Thyroid gland (tissue), 4 donors: ENCODE data around the gene GRAMD1B. TPM values are rescaled to one million over a fixed set of nuclear protein-coding genes. Genes with fewer than 3 reads are reported as not detected.

Source experiments
- DNase-seq, 2 donors: peaks; one replicate each; pipeline ENCODE4 v3.0.0-alpha.2; 2019
- H3K27ac ChIP-seq, 3 donors: fragments of 200-600 bp; sonication (generic); 1 replicate in 2 of 3; 2 replicates in 1 of 3; pipeline ENCODE4 v1.5.1; 2016 to 2019; ENCODE audit warnings: mild to moderate bottlenecking in 1 of 3, moderate library complexity in 1 of 3
- H3K27me3 ChIP-seq: fragments of 200-600 bp; sonication (generic); one replicate; pipeline ENCODE4 v1.5.1; 2019
- H3K36me3 ChIP-seq, 2 donors: fragments of 200-600 bp; sonication (generic); one replicate each; pipeline ENCODE4 v1.5.1; 2016 to 2019
- H3K4me1 ChIP-seq, 2 donors: fragments of 200-600 bp; sonication (generic); one replicate each; pipeline ENCODE4 v1.5.1; 2017 to 2019
- H3K4me3 ChIP-seq, 3 donors: fragments of 200-600 bp; sonication (generic); replicated peaks in 1 of 3; 1 replicate in 2 of 3; 2 replicates in 1 of 3; pipeline ENCODE4 v1.5.1; 2016; ENCODE audit warnings: mild to moderate bottlenecking in 1 of 3
- H3K9me3 ChIP-seq: fragments of 200-600 bp; sonication (generic); one replicate; pipeline ENCODE4 v1.5.1; 2017
- CTCF ChIP-seq, 6 experiments: fragments of 200-600 bp in 3 of 6; fragments of 450-650 bp in 3 of 6; sonication (generic) in 3 of 6; IDR thresholded peaks; one replicate each; pipeline ENCODE4 v1.5.1; 2016 to 2019; ENCODE audit warnings: antibody characterized with exemption in 6 of 6, mild to moderate bottlenecking in 2 of 6, inconsistent platforms in 1 of 6, moderate library complexity in 1 of 6
- POLR2A ChIP-seq, 2 donors: fragments of 450-650 bp; IDR thresholded peaks; one replicate each; pipeline ENCODE4 v1.6.1; 2017; ENCODE audit warnings: antibody characterized with exemption in 2 of 2, mild to moderate bottlenecking in 2 of 2, moderate library complexity in 1 of 2
- WGBS, 2 donors: methylation state at CpG; one replicate each; pipeline ENCODE4 v1.1.5; 2017; 5-methylcytosine and 5-hydroxymethylcytosine counted together
- intact Hi-C: fragments of 100-400 bp; cut with DNase I; formaldehyde crosslinking; loops from one replicate; pipeline ENCODE4 v1.15.1; 2023
- total RNA-seq, 4 donors: library from RNA; depleted of rRNA; stranded (reverse); fragments of >200 nt; gene quantifications; one replicate each; pipeline ENCODE4 v1.2.3, GENCODE V29; 2016

The GRAMD1B gene
- total RNA-seq, 4 donors from 2014 or later = 7.0 to 22.7 (median 9.2) TPM

GRCh38 chr11:123469089-123469488, 39.0 kb downstream of the GRAMD1B start:
- Histone ChIP-seq H3K4me3 (no peak overlapping the region), H3K4me1 (peaks cover 0 to 5% of the 10 kb centered on the region in 2 donors), H3K9me3 (no peaks in the 10 kb centered on the region), H3K27me3 (no peaks in the 10 kb centered on the region), H3K36me3 (no peaks in the 10 kb centered on the region), H3K27ac (no peak overlapping the region)
- TF ChIP-seq POLR2A (IDR thresholded peaks at IDR 0.05) = no peak
- TF ChIP-seq CTCF (IDR thresholded peaks at IDR 0.05) = no peak
- WGBS, 2 donors = 78 to 79% methylated on average over 7 of the region's 7 CpGs
- intact Hi-C loops = no loop called here
- DNase-seq = no peak

- TF ChIP-seq POLR2A (IDR thresholded peaks at IDR 0.05) (no peak), CTCF (IDR thresholded peaks at IDR 0.05) (no peak)
- DNase-seq = no peak
- H3K9me3 ChIP-seq = no peaks in the 10 kb centered on the region
- no peak overlapping the region for H3K4me3 ChIP-seq
- 91 to 98% methylated on average over 1 of the region's 1 CpG for WGBS, 2 donors
- H3K27ac ChIP-seq = no peak overlapping the region
- H3K27me3 ChIP-seq = no peaks in the 10 kb centered on the region
- intact Hi-C loops = no loop called here
- no peaks in the 10 kb centered on the region for H3K36me3 ChIP-seq
- H3K4me1 ChIP-seq = peaks cover 0 to 4% of the 10 kb centered on the region in 2 donors
These were observed 39.5 kb downstream of the GRAMD1B start for GRCh38 chr11:123469586-123469985.

GRCh38 chr11:123470842-123471241, 40.8 kb downstream of the GRAMD1B start:
- intact Hi-C loops = no loop called here
- no peaks in the 10 kb centered on the region for H3K9me3 ChIP-seq
- no peaks in the 10 kb centered on the region for H3K27me3 ChIP-seq
- 93 to 94% methylated on average over 4 of the region's 4 CpGs for WGBS, 2 donors
- no peak for DNase-seq
- TF ChIP-seq CTCF (IDR thresholded peaks at IDR 0.05) = no peak
- no peak for TF ChIP-seq POLR2A (IDR thresholded peaks at IDR 0.05)
- no peaks in the 10 kb centered on the region for H3K36me3 ChIP-seq
- no peak overlapping the region for H3K4me3 ChIP-seq
- no peak overlapping the region for H3K27ac ChIP-seq
- H3K4me1 ChIP-seq = peaks cover 0 to 9% of the 10 kb centered on the region in 2 donors

- no peak for DNase-seq
- intact Hi-C loops = no loop called here
- 70 to 73% methylated on average over 8 of the region's 8 CpGs for WGBS, 2 donors
- Histone ChIP-seq H3K9me3 (no peaks in the 10 kb centered on the region), H3K27me3 (no peaks in the 10 kb centered on the region), H3K27ac (no peak overlapping the region), H3K4me3 (no peak overlapping the region), H3K36me3 (no peaks in the 10 kb centered on the region), H3K4me1 (peaks cover 0 to 11% of the 10 kb centered on the region in 2 donors)
- TF ChIP-seq CTCF (IDR thresholded peaks at IDR 0.05) = no peak
- TF ChIP-seq POLR2A (IDR thresholded peaks at IDR 0.05) = no peak
These were observed 42.3 kb downstream of the GRAMD1B start for GRCh38 chr11:123472236-123472935.

- Histone ChIP-seq H3K36me3 (no peaks in the 10 kb centered on the region), H3K9me3 (no peaks in the 10 kb centered on the region), H3K4me1 (peaks cover 0 to 11% of the 10 kb centered on the region in 2 donors), H3K27me3 (no peaks in the 10 kb centered on the region), H3K27ac (no peak overlapping the region), H3K4me3 (no peak overlapping the region)
- 77 to 87% methylated on average over 3 of the region's 3 CpGs for WGBS, 2 donors
- intact Hi-C loops = no loop called here
- TF ChIP-seq POLR2A (IDR thresholded peaks at IDR 0.05) (no peak), CTCF (IDR thresholded peaks at IDR 0.05) (no peak)
- no peak for DNase-seq
These were observed 44.0 kb downstream of the GRAMD1B start for GRCh38 chr11:123473941-123474677.
